CD4-positive, alpha-beta T cell treated with Interferon gamma for 1 hour (primary cell): ENCODE data around the gene GNG2.

Experiments
- DNase-seq: peaks from one replicate; pipeline ENCODE4 v3.0.0-alpha.2; 2020

GNG2 gene

DNA sequence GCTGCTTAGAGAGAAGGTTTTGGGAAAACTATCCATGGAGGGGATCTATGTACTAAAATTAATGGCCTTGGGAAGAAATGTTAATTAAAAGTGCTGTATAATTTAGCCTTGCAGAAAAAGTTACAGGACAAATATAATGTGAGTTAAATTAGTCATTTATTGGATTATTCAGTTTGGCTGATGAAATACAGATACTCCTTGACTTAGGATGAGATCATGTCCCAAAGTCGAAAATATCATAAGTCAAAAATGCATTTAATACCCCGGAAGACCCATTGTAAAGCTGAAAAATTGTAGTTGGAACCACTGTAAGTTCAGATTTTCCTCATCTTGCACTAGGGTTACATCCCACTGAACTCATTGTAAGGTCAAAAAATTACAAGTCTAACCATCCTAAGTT lies 138.7 kb downstream of the GNG2 start:
- DNase-seq = no peak

DNA sequence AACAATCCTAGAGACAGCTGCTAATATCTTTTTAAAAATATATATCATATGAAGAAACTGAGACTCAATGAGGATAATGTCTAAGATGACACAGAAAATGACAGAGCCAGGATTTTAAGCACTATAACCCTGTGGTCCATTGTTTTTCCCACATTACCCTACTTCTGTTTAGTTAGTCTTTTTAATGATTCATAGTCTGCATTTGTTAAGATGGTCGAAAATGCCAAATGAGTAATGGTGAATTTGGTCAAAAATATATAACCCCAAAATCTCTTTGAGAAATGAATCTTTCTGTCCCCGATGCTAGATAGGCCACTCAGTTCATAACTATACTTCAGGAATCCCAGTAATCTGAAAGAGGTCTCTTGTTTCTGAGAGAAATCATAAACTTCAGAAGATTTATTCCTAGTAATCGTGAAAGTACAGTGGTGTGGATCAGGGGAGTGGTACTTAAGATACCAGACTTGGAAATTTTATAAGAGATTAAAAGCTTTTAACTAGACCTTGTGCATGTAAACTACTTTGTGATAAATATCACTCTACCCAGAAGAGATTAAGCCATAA lies 139.7 kb downstream of the GNG2 start:
- no peak for DNase-seq

DNA sequence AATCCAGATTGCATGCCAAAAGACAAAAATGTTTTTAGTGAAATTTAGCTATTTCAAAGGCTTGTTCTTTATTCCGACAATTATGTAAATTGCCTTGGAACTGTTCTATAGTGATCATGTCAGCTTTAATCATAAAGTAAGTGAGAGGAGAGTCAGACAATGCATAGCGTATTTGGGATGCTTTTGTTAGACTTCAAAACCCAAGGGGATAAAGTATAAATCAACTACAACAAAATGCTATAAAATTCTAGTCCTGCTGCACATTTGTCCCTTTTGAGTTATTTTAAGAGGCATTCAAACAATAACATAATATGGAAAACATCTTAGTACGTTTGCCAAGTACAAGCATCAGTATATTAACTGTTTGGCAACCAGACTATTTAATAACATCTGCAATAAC lies 140.3 kb downstream of the GNG2 start:
- no peak for DNase-seq

DNA sequence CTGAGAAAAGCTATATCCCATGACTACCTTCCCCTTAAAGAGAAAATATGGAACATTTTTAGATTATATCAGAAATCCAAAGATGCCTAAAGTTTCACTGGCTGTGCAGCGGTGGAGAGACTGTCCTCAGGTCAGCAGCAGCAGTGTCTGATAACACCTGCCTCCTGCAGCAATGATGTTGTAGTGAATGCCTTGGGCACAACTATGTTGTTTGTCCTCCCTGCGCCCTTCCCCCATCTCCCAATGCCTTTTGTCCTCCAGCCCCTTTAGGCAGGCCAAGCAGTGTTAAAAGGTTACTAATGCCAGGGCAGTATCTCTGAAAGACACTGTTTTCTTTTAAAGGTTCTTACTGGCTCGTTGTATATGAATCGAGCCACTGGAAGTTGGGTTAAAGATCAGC lies 142.1 kb downstream of the GNG2 start:
- DNase-seq = no peak

DNA sequence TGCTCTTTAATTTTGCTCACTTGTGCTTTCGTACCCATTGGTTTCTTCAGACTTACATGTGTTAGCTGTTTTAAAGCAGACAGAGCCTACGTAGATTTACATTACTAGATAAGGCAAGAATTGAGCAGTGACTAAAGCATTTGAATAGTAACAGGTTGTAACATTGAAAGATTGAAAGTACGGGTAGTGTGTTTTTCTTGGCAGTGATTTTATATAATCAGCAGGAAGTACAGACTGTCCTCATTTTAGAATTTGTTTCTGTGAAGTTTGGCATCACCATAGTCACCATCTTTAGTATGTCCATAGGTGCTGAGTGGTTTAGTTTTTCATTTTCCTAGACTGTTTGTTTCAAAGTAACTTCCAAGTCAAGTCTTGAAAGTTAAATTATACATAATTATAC lies 142.9 kb downstream of the GNG2 start:
- no peak for DNase-seq

DNA sequence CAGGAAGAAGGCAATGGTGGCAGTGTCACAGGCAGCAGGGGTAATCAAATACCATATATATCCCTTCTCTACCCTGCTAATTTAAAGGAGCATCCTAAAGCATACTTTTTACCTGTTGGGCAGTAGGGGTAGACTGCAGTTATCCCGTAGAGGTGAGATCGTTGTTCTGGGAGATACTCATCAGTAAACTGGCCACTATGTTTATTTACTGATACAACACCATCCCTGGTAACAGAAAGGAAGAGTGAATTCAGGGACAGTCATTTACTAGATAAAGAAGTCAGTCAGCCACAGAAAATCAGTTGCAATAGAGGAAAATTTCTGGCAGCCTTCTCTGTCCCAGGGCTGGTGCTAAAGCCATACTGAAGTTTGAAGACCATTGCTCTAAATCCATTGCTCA lies 145.2 kb downstream of the GNG2 start:
- DNase-seq = no peak

DNA sequence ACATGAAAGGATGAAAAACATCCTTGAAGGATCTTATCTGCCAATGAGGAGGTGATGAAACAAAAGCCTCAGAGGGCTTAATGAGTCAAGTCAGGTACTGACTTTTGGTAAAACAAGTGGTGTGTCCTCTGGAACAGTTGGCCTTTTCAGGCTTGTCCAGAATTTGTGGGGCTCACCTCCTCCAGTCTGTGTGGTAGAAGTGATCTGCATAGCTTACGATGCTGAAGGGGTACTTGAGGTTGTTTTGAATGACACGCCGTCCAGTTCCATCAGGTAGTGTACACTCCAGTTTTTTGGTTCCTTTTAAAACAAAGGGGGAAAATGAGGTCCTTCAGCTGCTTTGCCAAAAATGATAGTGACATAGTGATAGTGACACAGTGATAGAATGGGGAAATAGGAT lies 145.9 kb downstream of the GNG2 start:
- no peak for DNase-seq

DNA sequence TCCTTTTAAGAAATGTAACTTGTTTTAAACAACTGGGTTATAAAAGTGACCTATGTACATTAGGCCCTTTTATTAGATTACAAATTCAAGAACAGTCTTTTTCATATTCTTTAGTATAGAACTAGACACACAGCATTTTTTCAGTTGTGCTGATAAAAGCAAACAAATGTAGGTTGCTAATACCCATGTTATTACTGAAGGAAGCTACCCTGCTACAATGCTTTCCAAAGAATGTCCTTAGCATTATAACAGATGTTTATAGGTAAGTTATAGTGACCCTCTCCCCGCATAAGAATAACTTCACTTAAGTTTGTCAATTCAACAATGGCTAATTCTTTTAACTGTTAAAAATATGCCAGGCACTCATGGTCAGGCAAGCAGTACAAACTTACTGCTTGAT lies 146.8 kb downstream of the GNG2 start:
- DNase-seq = no peak

DNA sequence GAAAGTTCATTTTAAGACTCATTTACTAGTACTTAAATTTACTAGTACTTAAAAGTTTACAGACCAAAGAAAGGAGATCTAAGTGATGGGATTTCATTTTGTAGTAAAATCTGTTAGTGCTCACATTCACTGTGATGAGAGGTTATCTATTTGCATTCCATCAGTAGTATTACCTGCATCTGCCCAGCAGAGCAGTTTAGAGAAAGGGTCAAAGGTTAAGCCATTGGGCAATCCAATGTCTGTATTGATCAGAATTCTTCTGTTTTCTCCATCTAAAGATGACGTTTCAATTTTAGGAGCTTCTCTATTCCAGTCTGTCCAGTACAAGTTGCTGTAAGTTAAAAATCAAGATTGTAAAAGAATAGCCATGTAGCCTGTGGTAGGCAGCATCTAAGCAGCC lies 147.2 kb downstream of the GNG2 start:
- DNase-seq = no peak

DNA sequence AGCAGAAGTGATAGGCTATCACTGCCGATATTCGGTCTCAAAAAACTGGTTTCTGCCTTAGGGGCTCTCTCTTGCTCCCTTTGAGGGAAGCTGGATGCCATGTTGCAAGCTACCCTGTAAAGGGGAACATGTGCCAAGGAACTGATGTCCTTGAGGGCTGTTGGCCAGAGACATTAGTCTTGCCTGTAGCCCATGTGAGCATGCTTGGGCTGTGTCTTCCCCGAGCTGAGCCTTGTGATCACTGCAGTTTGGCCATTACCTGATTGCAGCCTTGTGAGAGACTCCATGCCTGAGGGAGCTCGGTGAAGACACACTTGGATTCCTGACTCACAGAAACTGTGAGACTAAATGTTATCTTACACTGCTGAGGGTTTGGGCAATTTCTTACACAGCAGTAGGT lies 147.7 kb downstream of the GNG2 start:
- DNase-seq = no peak

DNA sequence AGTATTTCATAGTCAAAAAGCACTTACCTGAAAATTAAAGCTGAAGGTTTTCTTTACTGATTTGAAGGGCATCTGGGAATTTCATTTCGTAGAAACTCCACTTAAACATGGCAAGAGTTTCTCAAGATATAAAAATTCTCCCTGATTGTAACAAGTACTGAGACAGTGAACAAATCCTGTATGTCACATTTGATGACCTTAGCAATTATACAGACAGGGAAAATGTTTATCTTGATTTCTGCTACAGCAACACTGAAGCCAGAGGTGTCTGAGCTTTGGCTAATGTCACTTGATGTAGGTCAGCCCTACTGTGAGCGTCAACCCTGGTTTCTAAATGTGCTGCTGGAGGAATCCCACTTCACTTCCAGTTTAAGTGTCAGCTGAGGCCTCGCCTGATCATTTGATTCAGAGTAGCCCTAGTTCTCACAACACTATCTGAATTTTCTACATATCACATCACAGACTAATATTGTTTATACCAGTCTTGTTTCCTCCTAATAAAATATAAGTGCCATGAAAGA lies 149.8 kb downstream of the GNG2 start:
- no peak for DNase-seq

DNA sequence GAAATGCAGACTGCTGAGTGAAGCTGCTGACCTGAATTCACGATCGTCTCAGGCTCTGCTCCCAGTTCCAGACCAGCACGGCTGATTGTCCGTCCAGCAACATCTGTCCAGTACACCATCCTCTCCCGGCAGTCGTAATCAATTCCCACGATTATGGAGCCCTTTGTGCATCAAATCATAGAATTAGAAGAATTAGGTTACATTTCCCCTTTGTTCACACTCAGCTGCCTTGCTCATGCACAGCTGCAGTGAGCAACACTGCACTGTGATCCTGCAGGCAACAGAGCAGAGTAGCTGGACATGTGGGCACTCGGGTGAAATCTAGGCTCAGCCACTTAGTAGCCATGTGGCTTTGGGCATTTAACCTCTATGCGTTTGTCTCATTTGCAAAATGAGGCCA lies 151.1 kb downstream of the GNG2 start:
- DNase-seq = no peak

DNA sequence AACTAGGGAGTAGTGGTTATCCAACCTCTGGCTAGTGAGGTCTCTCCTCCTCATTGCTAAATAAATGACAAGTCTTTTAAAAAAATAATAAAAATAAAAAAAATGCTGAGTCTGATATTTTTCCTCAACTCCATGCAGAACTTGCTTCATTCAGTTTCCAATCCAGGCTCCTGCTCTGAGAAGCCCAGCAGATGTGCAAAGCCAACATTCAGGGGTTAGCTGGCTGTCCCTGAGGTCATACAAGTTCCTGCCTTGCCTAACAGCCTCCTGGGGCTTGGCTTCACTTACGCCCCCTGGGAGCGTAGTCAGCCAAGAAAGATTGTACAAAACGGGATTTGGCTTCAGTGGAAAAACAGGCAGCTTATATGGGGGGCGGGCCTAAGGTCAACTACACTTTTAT lies 152.2 kb downstream of the GNG2 start:
- no peak for DNase-seq

DNA sequence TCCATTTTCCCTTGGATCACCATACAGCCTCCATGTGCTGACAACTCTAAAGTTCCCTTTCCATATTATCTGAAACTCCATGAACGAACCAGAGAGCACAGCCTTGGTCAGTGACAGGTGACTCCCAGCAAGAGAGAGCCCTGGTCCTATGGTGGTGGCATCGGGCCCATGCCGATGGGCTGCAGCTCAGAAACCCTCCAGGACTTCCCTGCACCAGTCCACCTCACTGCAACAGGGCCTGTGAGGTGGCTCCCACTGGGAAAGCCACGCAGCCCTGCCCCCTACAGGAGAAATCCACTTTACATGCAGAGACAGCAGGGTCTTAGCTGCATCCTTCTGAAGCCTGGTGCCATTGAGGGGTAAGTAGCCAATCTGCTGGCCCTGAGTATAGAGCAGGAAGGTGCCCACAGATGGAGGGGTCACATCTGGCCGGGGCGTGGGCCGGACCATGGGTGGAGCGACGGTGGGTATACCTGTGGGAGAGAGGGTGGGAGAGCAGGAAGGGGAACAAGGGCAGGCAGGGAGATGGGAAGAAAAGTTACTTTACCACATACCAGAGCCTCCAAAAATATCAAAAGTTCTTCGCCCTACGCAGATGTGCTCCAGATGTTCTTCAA lies 153.7 kb downstream of the GNG2 start:
- DNase-seq = no peak

DNA sequence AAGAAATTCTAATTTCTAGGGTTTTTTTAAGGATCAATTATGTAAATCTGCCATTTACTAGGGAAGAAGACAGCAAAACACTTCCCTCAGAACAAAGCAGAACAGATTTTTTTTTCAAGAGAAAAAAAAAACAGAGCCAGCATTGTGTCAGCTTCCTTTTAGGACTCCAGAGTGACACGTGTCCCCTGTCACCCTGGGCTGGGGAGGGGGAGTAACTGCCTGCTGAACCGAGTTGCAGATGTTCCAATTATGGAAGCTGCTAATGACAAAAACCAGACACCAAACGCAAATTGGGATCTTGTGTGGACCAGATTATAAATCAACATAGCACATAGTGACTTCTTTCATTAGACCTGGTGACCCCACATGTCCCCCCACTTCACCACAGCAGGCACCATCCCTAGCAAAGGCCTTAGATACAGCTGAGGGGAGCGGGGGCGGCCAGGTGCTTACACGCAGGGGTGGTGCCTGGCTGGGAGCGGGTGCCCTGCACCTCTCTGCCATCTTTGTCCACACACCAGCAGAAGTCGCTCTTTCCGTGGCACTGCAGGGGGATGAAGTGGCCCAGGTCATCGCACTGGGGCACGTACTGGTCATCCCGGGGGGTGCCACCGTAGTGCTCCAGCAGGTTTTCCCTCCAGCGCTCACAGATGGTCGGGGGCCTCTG lies 154.3 kb downstream of the GNG2 start:
- DNase-seq = no peak

DNA sequence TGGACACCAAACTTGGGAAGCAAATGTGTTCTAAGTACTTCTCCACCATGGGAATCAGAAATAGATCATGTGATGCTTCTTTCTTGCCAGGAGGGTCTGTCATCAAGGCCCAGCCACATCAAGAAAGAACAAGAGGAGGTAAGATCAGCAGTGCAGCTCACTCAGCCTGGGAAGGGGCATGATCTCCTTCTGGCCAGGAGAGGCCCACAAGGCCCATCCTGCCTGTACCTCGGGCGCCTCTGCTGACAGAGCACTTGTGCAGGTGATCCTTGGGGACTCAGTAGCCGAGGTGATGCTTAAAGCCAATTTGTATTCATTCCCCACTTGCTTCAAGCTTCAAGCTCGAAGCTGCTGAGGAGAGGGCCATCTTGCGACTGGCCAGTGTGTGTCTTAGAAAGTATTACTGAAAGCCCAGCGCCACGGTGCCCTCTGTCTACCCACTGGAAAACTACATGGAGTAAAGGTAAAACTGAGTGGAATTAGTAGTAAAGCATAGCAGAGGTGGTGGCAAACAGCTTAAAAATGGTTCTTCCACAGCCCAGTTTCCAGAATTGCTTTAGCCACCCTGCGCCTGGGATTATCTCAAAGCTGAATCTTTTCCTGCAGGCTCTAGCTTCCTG lies 155.1 kb downstream of the GNG2 start:
- DNase-seq = no peak

DNA sequence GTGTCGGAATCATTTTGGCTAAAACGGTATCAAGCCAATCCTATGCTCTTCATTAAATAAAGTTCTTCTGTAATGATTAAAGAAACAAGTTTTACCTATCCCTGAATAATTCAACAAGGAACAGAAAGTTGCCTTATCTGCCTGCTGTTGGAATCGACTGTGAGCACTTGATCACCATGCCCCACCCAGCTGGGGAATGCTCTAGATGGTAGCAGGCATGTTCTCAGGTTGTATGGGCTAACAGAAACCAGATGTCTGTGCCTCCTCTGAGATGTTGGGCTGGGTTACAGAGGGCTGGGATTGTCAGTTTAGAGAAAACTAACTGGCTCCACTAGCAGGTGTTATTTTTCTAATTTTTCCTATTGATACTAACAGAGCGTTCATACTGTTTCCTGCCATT lies 157.8 kb downstream of the GNG2 start:
- DNase-seq = no peak

DNA sequence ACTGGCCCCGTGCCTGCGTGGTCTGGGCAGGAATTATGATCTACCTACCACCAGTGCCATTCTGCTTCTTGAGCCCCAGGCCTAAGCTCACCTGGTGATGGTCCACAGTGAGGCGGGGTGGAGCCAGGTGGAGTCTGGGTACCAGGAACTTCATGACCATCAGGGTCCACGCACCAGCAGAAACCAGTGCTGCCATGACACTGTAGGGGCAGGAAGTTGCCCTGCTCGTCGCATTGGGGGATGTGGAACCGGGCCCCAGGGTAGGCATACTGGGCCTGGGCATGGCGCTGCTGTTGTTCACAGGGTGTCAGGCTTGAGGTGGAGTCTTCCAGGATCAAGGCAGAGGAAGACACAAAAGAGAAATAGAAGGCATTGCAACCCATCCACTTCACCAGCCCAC lies 158.6 kb downstream of the GNG2 start:
- no peak for DNase-seq
